Measurements from ENCODE around the gene ZFP42. TPM values are rescaled to one million over a fixed set of nuclear protein-coding genes. Genes with fewer than 3 reads are reported as not detected.
"Not testable (repeated sequence)": the region's sequence is repeated elsewhere in the genome, so short reads cannot be mapped to it uniquely, and the experiment has no call there.

Gene ZFP42
- total and polyA plus RNA-seq, 2 experiments from 2014 or later: not detected

DNA sequence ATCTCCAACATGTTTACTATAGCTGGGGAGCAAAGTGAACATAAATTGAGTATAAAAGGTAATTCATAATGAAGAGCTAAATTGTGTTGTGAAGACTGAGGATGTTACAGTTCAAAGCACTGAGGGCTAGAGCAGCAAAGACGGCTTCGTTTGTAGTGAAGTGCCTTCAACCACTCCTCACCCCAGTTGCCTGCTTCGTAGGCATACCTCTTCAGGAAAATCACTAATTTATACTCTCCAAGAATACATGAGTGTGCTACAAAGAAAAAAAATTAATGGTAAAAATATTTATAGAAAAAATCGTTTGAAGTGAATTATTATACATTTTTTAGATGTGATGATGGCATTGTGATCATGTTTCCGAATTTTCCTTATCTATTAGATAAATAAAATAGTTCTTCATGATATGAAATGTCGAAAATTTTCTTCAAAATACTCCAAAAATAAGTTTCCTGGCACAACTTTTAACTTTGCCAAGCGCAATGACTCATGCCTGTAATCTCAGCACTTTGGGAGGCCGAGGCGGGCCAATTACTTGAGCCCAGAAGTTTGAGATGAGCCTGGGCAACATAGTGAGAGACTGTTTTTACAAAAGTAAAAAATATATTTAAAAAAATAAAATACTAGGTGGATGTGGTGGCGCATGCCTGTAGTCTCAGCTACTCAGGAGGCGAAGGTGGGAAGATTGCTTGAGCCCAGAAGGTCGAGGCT, 41.6 kb downstream of the ZFP42 start:
- 33 to 35% methylated on average over 12 of the region's 12 CpGs for WGBS, 2 experiments (ENCODE audit: low coverage in 1 of 2, low lambda C conversion rate in 2 of 2, missing lambda C conversion rate in 2 of 2)
- Histone ChIP-seq H3K4me2 (ENCODE audit: unreplicated experiment) (no peak overlapping the region), H3K9ac (no peak overlapping the region), H3K27me3 (replicated peaks; ENCODE audit: insufficient read depth) (no peaks in the 10 kb centered on the region), H3K36me3 (ENCODE audit: low read depth) (no peaks in the 10 kb centered on the region), H3F3A (ENCODE audit: insufficient read depth) (no peaks in the 10 kb centered on the region), H3K4me1 (ENCODE audit: insufficient read depth) (no peaks in the 10 kb centered on the region), H4K20me1 (ENCODE audit: insufficient read depth) (no peaks in the 10 kb centered on the region), H3K79me2 (ENCODE audit: insufficient read depth) (no peaks in the 10 kb centered on the region), H2AFZ (no peak overlapping the region), H3K9me3 (ENCODE audit: low read depth) (no peaks in the 10 kb centered on the region), H3K4me3 (no peak overlapping the region), H3K9me2 (ENCODE audit: insufficient read depth) (no peaks in the 10 kb centered on the region), H3K27ac (no peak overlapping the region)
- no peak for DNase-seq
- no peak for TF ChIP-seq EZH2 (IDR thresholded peaks at IDR 0.05; ENCODE audit: insufficient read depth, poor library complexity, severe bottlenecking)
- TF ChIP-seq EZH2phosphoT487 (IDR thresholded peaks at IDR 0.05; ENCODE audit: insufficient read depth, low read depth): no peak
- in situ Hi-C loops (cut with MboI): no loop called here

DNA sequence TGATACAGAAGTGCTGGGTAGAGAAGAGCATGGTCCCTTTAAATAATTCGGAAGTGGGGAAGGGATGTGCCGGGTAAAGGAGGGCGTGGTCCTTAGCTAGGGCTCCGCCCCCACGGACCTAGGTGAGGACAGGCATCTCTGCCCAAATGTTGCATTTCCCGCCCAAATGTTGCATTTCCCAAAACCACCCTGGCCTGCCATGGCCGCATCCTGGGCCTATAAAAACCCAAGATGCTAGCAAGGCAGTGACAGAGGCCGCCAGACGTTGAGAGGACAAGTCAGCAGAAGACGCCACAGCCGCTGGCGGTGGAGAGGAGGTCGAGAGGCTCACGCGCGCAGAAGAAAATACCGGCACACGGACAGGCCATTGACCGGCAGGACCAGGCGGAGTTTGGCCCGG, 46.1 kb downstream of the ZFP42 start:
- Histone ChIP-seq H3K36me3 (ENCODE audit: low read depth) (no peaks in the 10 kb centered on the region), H3K9ac (no peak overlapping the region), H2AFZ (no peak overlapping the region), H3K4me3 (no peak overlapping the region), H3K27ac (no peak overlapping the region), H3K4me2 (ENCODE audit: unreplicated experiment) (no peak overlapping the region), H3K4me1 (ENCODE audit: insufficient read depth) (no peaks in the 10 kb centered on the region), H3K9me3 (ENCODE audit: low read depth) (no peaks in the 10 kb centered on the region), H3F3A (ENCODE audit: insufficient read depth) (no peaks in the 10 kb centered on the region), H3K79me2 (ENCODE audit: insufficient read depth) (no peaks in the 10 kb centered on the region), H4K20me1 (ENCODE audit: insufficient read depth) (no peaks in the 10 kb centered on the region), H3K9me2 (ENCODE audit: insufficient read depth) (no peaks in the 10 kb centered on the region), H3K27me3 (replicated peaks; ENCODE audit: insufficient read depth) (no peaks in the 10 kb centered on the region)
- no peak for DNase-seq
- TF ChIP-seq EZH2 (IDR thresholded peaks at IDR 0.05; ENCODE audit: insufficient read depth, poor library complexity, severe bottlenecking) (no peak), EZH2phosphoT487 (IDR thresholded peaks at IDR 0.05; ENCODE audit: insufficient read depth, low read depth) (no peak)
- WGBS, 2 experiments (ENCODE audit: low coverage in 1 of 2, low lambda C conversion rate in 2 of 2, missing lambda C conversion rate in 2 of 2): 64 to 66% methylated on average over 21 of the region's 21 CpGs
- in situ Hi-C loops (cut with MboI): no loop called here

DNA sequence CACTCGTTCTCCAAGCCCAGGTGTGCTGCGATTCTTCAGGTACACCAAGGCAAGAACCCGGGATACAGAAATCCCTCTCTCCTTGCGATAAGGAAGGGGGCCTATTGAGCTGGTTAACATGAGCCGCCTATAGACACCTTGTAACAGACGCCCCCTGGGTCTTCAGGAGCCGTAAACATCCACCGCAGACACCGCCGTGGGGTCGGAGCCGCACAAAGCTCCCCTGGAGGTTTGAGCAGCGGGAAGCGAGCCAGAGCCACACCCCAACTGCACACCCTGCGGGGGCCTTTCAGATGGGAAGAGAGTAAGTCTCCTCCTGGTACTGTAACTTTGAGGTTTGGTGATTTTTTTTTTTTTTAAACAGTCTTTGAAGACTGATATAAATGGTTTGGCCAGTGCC, 46.6 kb downstream of the ZFP42 start:
- Histone ChIP-seq H3K79me2 (ENCODE audit: insufficient read depth) (no peaks in the 10 kb centered on the region), H3K27ac (no peak overlapping the region), H3K4me2 (ENCODE audit: unreplicated experiment) (no peak overlapping the region), H2AFZ (no peak overlapping the region), H3K9me2 (ENCODE audit: insufficient read depth) (no peaks in the 10 kb centered on the region), H3K27me3 (replicated peaks; ENCODE audit: insufficient read depth) (no peaks in the 10 kb centered on the region), H3K36me3 (ENCODE audit: low read depth) (no peaks in the 10 kb centered on the region), H3F3A (ENCODE audit: insufficient read depth) (no peaks in the 10 kb centered on the region), H3K4me1 (ENCODE audit: insufficient read depth) (no peaks in the 10 kb centered on the region), H3K4me3 (no peak overlapping the region), H3K9me3 (ENCODE audit: low read depth) (no peaks in the 10 kb centered on the region), H4K20me1 (ENCODE audit: insufficient read depth) (no peaks in the 10 kb centered on the region), H3K9ac (no peak overlapping the region)
- whole genome bisulfite sequencing, 2 experiments (ENCODE audit: low coverage in 1 of 2, low lambda C conversion rate in 2 of 2, missing lambda C conversion rate in 2 of 2): 52 to 54% methylated on average over 15 of the region's 15 CpGs
- no peak for DNase-seq
- in situ Hi-C loops (cut with MboI): no loop called here
- no peak for TF ChIP-seq EZH2phosphoT487 (IDR thresholded peaks at IDR 0.05; ENCODE audit: insufficient read depth, low read depth)
- TF ChIP-seq EZH2 (IDR thresholded peaks at IDR 0.05; ENCODE audit: insufficient read depth, poor library complexity, severe bottlenecking): no peak

DNA sequence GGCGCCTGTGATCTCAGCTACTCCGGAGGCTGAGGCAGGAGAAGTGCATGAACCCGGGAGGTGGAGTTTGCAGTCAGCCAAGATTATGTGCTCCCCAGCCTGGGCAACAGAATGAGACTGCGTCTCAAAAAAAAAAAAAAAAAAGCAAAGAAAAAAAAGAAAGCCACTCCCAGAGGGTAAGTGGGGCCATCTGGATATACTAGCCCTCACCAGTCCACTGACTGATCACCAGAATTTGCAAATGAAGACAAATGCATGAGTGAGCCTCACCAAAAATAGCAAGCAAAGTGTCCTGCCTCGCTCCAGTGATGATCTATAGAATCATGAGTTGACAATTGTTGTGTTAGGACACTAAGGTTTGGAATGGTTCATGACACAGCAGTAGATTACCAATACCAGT, 47.6 kb downstream of the ZFP42 start:
- Histone ChIP-seq H3K27me3 (replicated peaks; ENCODE audit: insufficient read depth) (no peaks in the 10 kb centered on the region), H3K9me3 (ENCODE audit: low read depth) (no peaks in the 10 kb centered on the region), H3K4me3 (no peak overlapping the region), H4K20me1 (ENCODE audit: insufficient read depth) (no peaks in the 10 kb centered on the region), H3K9me2 (ENCODE audit: insufficient read depth) (no peaks in the 10 kb centered on the region), H3K9ac (no peak overlapping the region), H3K4me2 (ENCODE audit: unreplicated experiment) (no peak overlapping the region), H3K79me2 (ENCODE audit: insufficient read depth) (no peaks in the 10 kb centered on the region), H3K4me1 (ENCODE audit: insufficient read depth) (no peaks in the 10 kb centered on the region), H2AFZ (no peak overlapping the region), H3K36me3 (ENCODE audit: low read depth) (no peaks in the 10 kb centered on the region), H3K27ac (no peak overlapping the region), H3F3A (ENCODE audit: insufficient read depth) (no peaks in the 10 kb centered on the region)
- DNase-seq: no peak
- in situ Hi-C loops (cut with MboI): no loop called here
- WGBS, 2 experiments (ENCODE audit: low coverage in 1 of 2, low lambda C conversion rate in 2 of 2, missing lambda C conversion rate in 2 of 2): 46 to 47% methylated on average over 5 of the region's 5 CpGs
- TF ChIP-seq EZH2 (IDR thresholded peaks at IDR 0.05; ENCODE audit: insufficient read depth, poor library complexity, severe bottlenecking) (no peak), EZH2phosphoT487 (IDR thresholded peaks at IDR 0.05; ENCODE audit: insufficient read depth, low read depth) (no peak)

DNA sequence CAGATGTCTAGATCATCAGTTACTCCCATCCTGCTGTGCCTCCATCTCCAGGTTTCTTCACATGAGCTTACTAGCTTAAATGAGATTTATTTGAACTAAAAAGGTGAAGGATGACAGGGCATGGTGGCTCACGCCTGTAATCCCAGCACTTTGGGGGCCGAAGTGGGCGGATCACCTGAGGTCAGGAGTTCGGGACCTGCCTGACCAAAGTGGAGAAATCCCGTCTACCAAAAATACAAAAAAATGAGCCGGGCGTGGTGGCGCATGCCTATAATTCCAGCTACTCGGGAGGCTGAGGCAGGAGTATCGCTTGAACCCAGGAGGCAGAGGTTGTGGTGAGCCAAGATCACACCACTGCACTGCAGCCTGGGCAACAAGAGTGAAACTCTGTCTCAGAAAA, 49.9 kb downstream of the ZFP42 start:
- H2AFZ ChIP-seq; H3K9me3 ChIP-seq (ENCODE audit: low read depth); H3K36me3 ChIP-seq (ENCODE audit: low read depth); H3K9me2 ChIP-seq (ENCODE audit: insufficient read depth); H3K27me3 ChIP-seq (replicated peaks; ENCODE audit: insufficient read depth); H3K79me2 ChIP-seq (ENCODE audit: insufficient read depth); H3K9ac ChIP-seq; H3K4me2 ChIP-seq (ENCODE audit: unreplicated experiment); H3K4me1 ChIP-seq (ENCODE audit: insufficient read depth); DNase-seq; in situ Hi-C loops (cut with MboI); H4K20me1 ChIP-seq (ENCODE audit: insufficient read depth); H3K27ac ChIP-seq; H3K4me3 ChIP-seq; H3F3A ChIP-seq (ENCODE audit: insufficient read depth): not testable (repeated sequence)
- 54 to 61% methylated on average over 9 to 10 of the region's 10 CpGs for WGBS, 2 experiments (ENCODE audit: low coverage in 1 of 2, low lambda C conversion rate in 2 of 2, missing lambda C conversion rate in 2 of 2)

Data from GM23248 (cell line).